Heart left ventricle (tissue), 13 donors: ENCODE data around the gene INO80E.

Experiments
- CTCF ChIP-seq, 12 donors: fragments of 200-600 bp; sonication (generic) in 4 of 12; IDR thresholded peaks; one replicate each; pipeline versions ENCODE4 v1.5.0 to v1.8.0; 2018 to 2022; ENCODE audit warnings: antibody characterized with exemption in 12 of 12, mild to moderate bottlenecking in 5 of 12
- POLR2A ChIP-seq, 2 donors: fragments of 450-650 bp; IDR thresholded peaks; one replicate each; pipeline ENCODE4 v1.6.1; 2017; ENCODE audit warnings: antibody characterized with exemption in 2 of 2, mild to moderate bottlenecking in 2 of 2, moderate library complexity in 2 of 2
- donor health status: ischemic (EF 13 %, LVEDD 7.1; RV severe dilation, severe dysfunction).
- donor health status: DM: no; HTN: yes; CAD: no.
- donor health status: DM: no; HTN: no; CAD: no.
- donor health status: ischemic (EF 25% LVEDD 6.9; RV normal size, moderate dysfunction).
- donor health status: ischemic (EF 25% LVEDD 5.7; RV mildly dilated, moderate dysfunction).
- donor health status: ischemic (EF 35%, LVEDD 5.7; RV mildly dilated, moderate dysfunction).
- donor health status: nonischemic (EF 11% LVEDD 7.7; RV severe dilation, severe dysfunction).
- donor health status: DM: yes; HTN: yes; CAD: no.
- donor health status: PGD.
- donor health status: ischemic (EF 29% LVEDD 5.4; RV normal size, mild dysfunction).
- donor health status: nonischemic (EF 23%, LVEDD 6.1; RV moderate dilation, normal function).

GRCh38 chr16:30046178-30046577 lies 50.1 kb downstream of the INO80E start:
- TF ChIP-seq CTCF (IDR thresholded peaks at IDR 0.05) = no peak
- TF ChIP-seq POLR2A (IDR thresholded peaks at IDR 0.05) = no peak
